Keratinocyte (primary cell): ENCODE results near the gene ANKS1B. TPM values are rescaled to one million over a fixed set of nuclear protein-coding genes. Genes with fewer than 3 reads are reported as not detected.

Experiments
- DNase-seq: peaks from one replicate; pipeline ENCODE4 v3.0.0-alpha.2; 2011; ENCODE audit warnings: low read depth, missing footprints, low spot score
- FAIRE-seq: peaks from 2 replicates; lab custom pipeline; 2011; peaks lifted over from hg19 to GRCh38; lab: Jason Lieb, UNC
- H2AFZ ChIP-seq: 2 replicates; pipeline ENCODE4 v1.6.0; 2012; ENCODE audit warnings: low read length, control low read depth, inconsistent platforms; ENCODE audit not compliant: control insufficient read depth
- H3K27ac ChIP-seq: 2 replicates; pipeline ENCODE4 v1.5.1; 2011; ENCODE audit warnings: low read length; ENCODE audit not compliant: control insufficient read depth, insufficient read depth
- H3K27me3 ChIP-seq: 3 replicates; pipeline ENCODE4 v1.6.0; 2011; ENCODE audit warnings: low read length; ENCODE audit not compliant: control insufficient read depth, insufficient read depth; ENCODE audit errors: extremely low read depth
- H3K36me3 ChIP-seq, 2 experiments: 2 replicates in 1 of 2; 3 replicates in 1 of 2; pipeline ENCODE4 v1.5.1; 2011; ENCODE audit warnings: low read length in 2 of 2, mild to moderate bottlenecking in 1 of 2; ENCODE audit not compliant: control insufficient read depth in 2 of 2, insufficient read depth in 2 of 2; ENCODE audit errors: extremely low read depth in 1 of 2
- H3K4me1 ChIP-seq: 3 replicates; pipeline ENCODE4 v1.5.1; 2011; ENCODE audit warnings: low read length; ENCODE audit not compliant: control insufficient read depth, insufficient read depth; ENCODE audit errors: extremely low read depth
- H3K4me2 ChIP-seq: 3 replicates; pipeline ENCODE4 v1.6.0; 2011; ENCODE audit warnings: low read depth, low read length; ENCODE audit not compliant: control insufficient read depth, insufficient read depth; ENCODE audit errors: extremely low read depth
- H3K4me3 ChIP-seq, 3 experiments: fragments of 200-600 bp in 1 of 3; sonication (generic) in 1 of 3; 2 replicates in 2 of 3; 3 replicates in 1 of 3; pipeline ENCODE4 v1.5.1; 2011 to 2016; ENCODE audit warnings: low read length in 3 of 3, mild to moderate bottlenecking in 3 of 3, control low read depth in 2 of 3, inconsistent platforms in 1 of 3, low read depth in 1 of 3, mixed read lengths in 1 of 3, mixed run types in 1 of 3, moderate library complexity in 1 of 3; ENCODE audit not compliant: control insufficient read depth in 2 of 3, insufficient read depth in 2 of 3; ENCODE audit errors: extremely low read depth in 1 of 3
- H3K79me2 ChIP-seq: 2 replicates; pipeline ENCODE4 v1.6.0; 2012; ENCODE audit warnings: low read length; ENCODE audit not compliant: control insufficient read depth, insufficient read depth
- H3K9ac ChIP-seq: 3 replicates; pipeline ENCODE4 v1.6.0; 2011; ENCODE audit warnings: low read length; ENCODE audit not compliant: control insufficient read depth, insufficient read depth; ENCODE audit errors: extremely low read depth
- H3K9me1 ChIP-seq: 3 replicates; pipeline ENCODE4 v1.6.0; 2011; ENCODE audit warnings: low read length; ENCODE audit not compliant: control insufficient read depth, insufficient read depth; ENCODE audit errors: extremely low read depth
- H3K9me3 ChIP-seq: 2 replicates; pipeline ENCODE4 v1.5.1; 2012; ENCODE audit warnings: low read depth, low read length; ENCODE audit not compliant: control insufficient read depth
- H4K20me1 ChIP-seq: 3 replicates; pipeline ENCODE4 v1.6.0; 2011; ENCODE audit warnings: low read length; ENCODE audit not compliant: control insufficient read depth, insufficient read depth; ENCODE audit errors: extremely low read depth
- CTCF ChIP-seq, 3 experiments: IDR thresholded peaks in 1 of 3; conservative IDR thresholded peaks in 1 of 3; optimal IDR thresholded peaks in 1 of 3; 2 replicates in 2 of 3; 3 replicates in 1 of 3; pipeline versions ENCODE3 to v1.5.1; 2011; ENCODE audit warnings: low read length in 3 of 3, mild to moderate bottlenecking in 3 of 3, moderate library complexity in 2 of 3, control low read depth in 1 of 3, inconsistent platforms in 1 of 3; ENCODE audit not compliant: insufficient read depth in 2 of 3; ENCODE audit errors: extremely low read depth in 1 of 3
- EZH2 ChIP-seq: IDR thresholded peaks from one replicate; pipeline ENCODE4 v1.6.1; 2012; ENCODE audit warnings: inconsistent platforms, mild to moderate bottlenecking, low read length, moderate library complexity
- dilution Hi-C: fragments of 300-500 bp; cut with MboI; formaldehyde crosslinking; loops from one replicate; pipeline ENCODE4 v1.7.0; 2020; ENCODE audit warnings: low sequenced_read_pairs; ENCODE audit not compliant: extremely low pct_ligation_motif_present
- polyA plus RNA-seq, 5 experiments: library from polyadenylated mRNA; depleted of rRNA in 3 of 5; stranded (reverse) in 3 of 5; stranded (forward) in 1 of 5; unstranded in 1 of 5; fragments of >200 nt; gene quantifications; 1 replicate in 1 of 5; 2 replicates in 3 of 5; 3 replicates in 1 of 5; pipeline versions ENCODE4 v1.2.1 to v1.2.3, GENCODE V29; 2011 to 2012; ENCODE audit warnings: missing spikeins in 2 of 5, low read depth in 1 of 5, low replicate concordance in 1 of 5

The ANKS1B gene
- polyA plus RNA-seq, 1 donor (not counting 4 experiments of a cell fraction or from before 2014, with no cell fraction given), result not detected

GRCh38 chr12:99611117-99611516 is 373.6 kb downstream of the ANKS1B start:
- FAIRE-seq (no peak), DNase-seq (no peak)
- H3K4me3 ChIP-seq, result no peak overlapping the region
- H3K4me1 ChIP-seq, result no peaks in the 10 kb centered on the region
- no peaks in the 10 kb centered on the region for H3K9me3 ChIP-seq
- no peak overlapping the region for H3K4me2 ChIP-seq
- dilution Hi-C loops, result no loop called here
- no peaks in the 10 kb centered on the region for H3K9me1 ChIP-seq
- H3K9ac ChIP-seq, result no peak overlapping the region
- TF ChIP-seq CTCF (optimal IDR thresholded peaks at IDR 0.05 in 1 of 3, IDR thresholded peaks at IDR 0.05 in 1 of 3, conservative IDR thresholded peaks at IDR 0.05 in 1 of 3; ENCODE audit: extremely low read depth in 1 of 3, insufficient read depth in 2 of 3, low read length in 3 of 3) (no peak), EZH2 (no peak)
- no peak overlapping the region for H3K27ac ChIP-seq
- no peaks in the 10 kb centered on the region for H3K79me2 ChIP-seq
- H3K27me3 ChIP-seq, result no peaks in the 10 kb centered on the region
- H3K36me3 ChIP-seq, result no peaks in the 10 kb centered on the region
- H2AFZ ChIP-seq, result no peak overlapping the region
- H4K20me1 ChIP-seq, result no peaks in the 10 kb centered on the region

GRCh38 chr12:99609455-99610181 is 375.1 kb downstream of the ANKS1B start:
- H3K27me3 ChIP-seq, result no peaks in the 10 kb centered on the region
- no peaks in the 10 kb centered on the region for H3K4me1 ChIP-seq
- H3K36me3 ChIP-seq, result no peaks in the 10 kb centered on the region
- no peak overlapping the region for H3K27ac ChIP-seq
- no peak overlapping the region for H3K9ac ChIP-seq
- no peak overlapping the region for H3K4me3 ChIP-seq
- H3K9me3 ChIP-seq, result no peaks in the 10 kb centered on the region
- FAIRE-seq (no peak), DNase-seq (no peak)
- TF ChIP-seq EZH2, result no peak
- no peaks in the 10 kb centered on the region for H4K20me1 ChIP-seq
- no peak overlapping the region for H2AFZ ChIP-seq
- no peak overlapping the region for H3K4me2 ChIP-seq
- H3K9me1 ChIP-seq, result no peaks in the 10 kb centered on the region
- no peaks in the 10 kb centered on the region for H3K79me2 ChIP-seq
- dilution Hi-C loops, result no loop called here
